Neural progenitor cell (in vitro differentiated cells): ENCODE results near the gene APCDD1L. TPM values are rescaled to one million over a fixed set of nuclear protein-coding genes. Genes with fewer than 3 reads are reported as not detected.

Experiments used
- DNase-seq: peaks from one replicate; pipeline ENCODE4 v3.0.0-alpha.2; 2016; ENCODE audit warnings: low spot score
- H2AFZ ChIP-seq: fragments of 200-600 bp; sonication (generic); replicated peaks from 2 replicates; pipeline ENCODE4 v1.6.1; 2016; ENCODE audit warnings: antibody characterized with exemption
- H3F3A ChIP-seq: fragments of 200-600 bp; sonication (generic); 2 replicates; pipeline ENCODE4 v1.6.1; 2016; ENCODE audit warnings: antibody characterized with exemption, low read depth
- H3K27ac ChIP-seq: fragments of 200-600 bp; sonication (generic); 2 replicates; pipeline ENCODE4 v1.5.1; 2016; ENCODE audit warnings: mild to moderate bottlenecking
- H3K27me3 ChIP-seq: fragments of 200-600 bp; sonication (generic); 2 replicates; pipeline ENCODE4 v1.6.1; 2016; ENCODE audit warnings: mild to moderate bottlenecking, moderate library complexity
- H3K36me3 ChIP-seq: fragments of 200-600 bp; sonication (generic); 2 replicates; pipeline ENCODE4 v1.5.1; 2016
- H3K4me1 ChIP-seq: fragments of 200-600 bp; sonication (generic); 2 replicates; pipeline ENCODE4 v1.6.1; 2016; ENCODE audit warnings: mixed run types
- H3K4me2 ChIP-seq: fragments of 200-600 bp; sonication (generic); 2 replicates; pipeline ENCODE4 v1.6.1; 2016
- H3K4me3 ChIP-seq: fragments of 200-600 bp; sonication (generic); 2 replicates; pipeline ENCODE4 v1.5.1; 2016
- H3K79me2 ChIP-seq: fragments of 200-600 bp; sonication (generic); 2 replicates; pipeline ENCODE4 v1.6.1; 2016; ENCODE audit warnings: low read depth
- H3K9ac ChIP-seq: fragments of 200-600 bp; sonication (generic); 2 replicates; pipeline ENCODE4 v1.6.1; 2016
- H3K9me3 ChIP-seq: fragments of 200-600 bp; sonication (generic); 2 replicates; pipeline ENCODE4 v1.5.1; 2016; ENCODE audit warnings: low read depth
- H4K20me1 ChIP-seq: fragments of 200-600 bp; sonication (generic); 2 replicates; pipeline ENCODE4 v1.6.1; 2016; ENCODE audit warnings: low read depth
- H3K27ac Mint-ChIP-seq: 3 replicates; pipeline ENCODE4 v1.8.0; 2021; ENCODE audit warnings: mixed read lengths
- H3K27me3 Mint-ChIP-seq: 2 replicates; pipeline ENCODE4 v1.8.0; 2022; ENCODE audit warnings: low read depth, mild to moderate bottlenecking, inconsistent platforms, moderate library complexity, mixed read lengths; ENCODE audit not compliant: insufficient read depth
- H3K36me3 Mint-ChIP-seq: 3 replicates; pipeline ENCODE4 v1.8.0; 2021; ENCODE audit warnings: mixed read lengths
- H3K4me1 Mint-ChIP-seq: 3 replicates; pipeline ENCODE4 v1.8.0; 2021; ENCODE audit warnings: mixed read lengths
- H3K4me3 Mint-ChIP-seq: 3 replicates; pipeline ENCODE4 v1.8.0; 2021; ENCODE audit warnings: mild to moderate bottlenecking, moderate library complexity, mixed read lengths
- H3K9me3 Mint-ChIP-seq: 3 replicates; pipeline ENCODE4 v1.8.0; 2020; ENCODE audit warnings: mixed read lengths
- CTCF ChIP-seq: fragments of 200-600 bp; sonication (generic); IDR thresholded peaks from 2 replicates; pipeline ENCODE4 v1.5.1; 2017; ENCODE audit warnings: antibody characterized with exemption, mild to moderate bottlenecking
- EZH2 ChIP-seq: fragments of 200-600 bp; sonication (generic); IDR thresholded peaks from 2 replicates; pipeline ENCODE4 v1.6.1; 2017; ENCODE audit warnings: antibody characterized with exemption, mild to moderate bottlenecking, moderate library complexity
- EZH2phosphoT487 ChIP-seq: fragments of 200-600 bp; sonication (generic); IDR thresholded peaks from 2 replicates; pipeline ENCODE4 v1.6.1; 2017; ENCODE audit warnings: antibody characterized with exemption
- total RNA-seq: library from RNA; depleted of rRNA; stranded (reverse); fragments of >200 nt; gene quantifications from 2 replicates; pipeline ENCODE4 v1.2.3, GENCODE V29; 2015; ENCODE audit warnings: low replicate concordance

APCDD1L gene
- total RNA-seq, 1 donor from 2014 or later = not detected

DNA sequence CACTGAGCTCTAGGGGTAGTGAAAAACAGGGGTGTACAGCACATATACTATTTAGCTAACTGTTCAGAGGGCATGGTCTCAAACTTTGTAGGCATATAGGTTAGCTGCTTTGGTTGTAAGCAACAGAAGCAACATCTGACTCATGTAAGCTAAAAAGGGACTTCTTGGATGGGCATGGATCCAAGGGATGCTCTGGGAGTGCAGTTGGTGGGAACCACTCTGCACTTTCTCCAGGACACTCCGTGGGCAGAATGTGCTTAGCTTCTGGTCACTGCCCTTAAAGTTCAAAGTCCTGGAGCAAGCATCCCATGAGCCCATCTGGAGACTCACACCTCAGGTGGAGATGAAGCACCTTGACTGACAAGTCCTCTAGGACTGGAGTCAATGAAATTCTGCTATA lies 11.5 kb downstream of the APCDD1L start:
- Histone ChIP-seq H3K36me3 (no peaks in the 10 kb centered on the region), H2AFZ (no peak overlapping the region), H3K79me2 (no peaks in the 10 kb centered on the region), H3K9me3 (no peaks in the 10 kb centered on the region), H3K9ac (no peak overlapping the region), H3K27me3 (no peaks in the 10 kb centered on the region), H3K4me3 (no peak overlapping the region), H3K4me2 (no peak overlapping the region), H4K20me1 (no peaks in the 10 kb centered on the region), H3K27ac (no peak overlapping the region), H3F3A (no peaks in the 10 kb centered on the region), H3K4me1 (no peaks in the 10 kb centered on the region)
- H3K36me3 Mint-ChIP-seq = no peaks in the 10 kb centered on the region
- peaks cover 44% of the 10 kb centered on the region for H3K9me3 Mint-ChIP-seq
- no peak for TF ChIP-seq EZH2phosphoT487
- no peak for TF ChIP-seq CTCF
- no peak for TF ChIP-seq EZH2
- no peak overlapping the region for H3K27ac Mint-ChIP-seq
- no peak overlapping the region for H3K4me3 Mint-ChIP-seq
- no peak for DNase-seq
- H3K27me3 Mint-ChIP-seq = peaks cover 11% of the 10 kb centered on the region
- no peaks in the 10 kb centered on the region for H3K4me1 Mint-ChIP-seq

- Histone ChIP-seq H3K9ac (no peak overlapping the region), H3K27me3 (no peaks in the 10 kb centered on the region), H3K9me3 (no peaks in the 10 kb centered on the region), H3K4me3 (no peak overlapping the region), H3K79me2 (no peaks in the 10 kb centered on the region), H4K20me1 (no peaks in the 10 kb centered on the region), H3K4me1 (no peaks in the 10 kb centered on the region), H3K36me3 (no peaks in the 10 kb centered on the region), H3F3A (no peaks in the 10 kb centered on the region), H2AFZ (no peak overlapping the region), H3K27ac (no peak overlapping the region), H3K4me2 (no peak overlapping the region)
- peaks cover 11% of the 10 kb centered on the region for H3K4me1 Mint-ChIP-seq
- H3K9me3 Mint-ChIP-seq = peaks cover 25% of the 10 kb centered on the region
- no peak overlapping the region for H3K4me3 Mint-ChIP-seq
- TF ChIP-seq EZH2phosphoT487 = no peak
- no peak for TF ChIP-seq CTCF
- no peak for TF ChIP-seq EZH2
- no peak for DNase-seq
- H3K27ac Mint-ChIP-seq = no peak overlapping the region
- H3K36me3 Mint-ChIP-seq = no peaks in the 10 kb centered on the region
- H3K27me3 Mint-ChIP-seq = peaks cover 4% of the 10 kb centered on the region
These were observed 14.9 kb downstream of the APCDD1L start for GRCh38 chr20:58500256-58500655.

DNA sequence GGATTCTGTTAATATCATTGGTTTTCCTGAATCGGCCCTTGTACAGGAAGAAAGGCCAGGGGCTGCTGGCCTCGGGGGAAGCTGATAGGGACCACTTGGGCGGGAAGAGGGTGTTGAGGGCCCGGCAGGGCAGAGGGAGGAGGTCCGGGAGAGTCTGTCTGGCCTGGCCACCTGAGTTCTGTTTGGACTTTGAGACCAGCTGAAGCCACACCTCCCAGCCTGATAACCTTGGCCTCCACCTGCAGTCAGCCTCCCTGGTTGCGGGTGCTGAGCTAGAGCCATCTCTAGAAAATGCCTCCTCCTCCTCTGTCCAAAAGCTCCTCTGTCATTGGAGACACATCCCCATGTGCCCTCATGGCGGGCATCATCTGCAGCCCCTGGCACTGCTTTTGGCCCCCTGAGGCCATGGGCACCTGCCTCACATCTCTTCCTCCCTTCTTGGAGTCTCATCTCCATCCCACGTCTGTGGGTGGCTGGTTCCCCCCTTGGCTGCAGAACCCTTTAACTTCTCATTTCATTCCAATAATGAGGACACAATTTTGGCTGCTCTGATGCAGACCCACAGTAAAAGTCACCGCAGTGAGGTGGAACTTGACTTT lies 16.6 kb downstream of the APCDD1L start:
- Mint-ChIP-seq H3K9me3 (peaks cover 15% of the 10 kb centered on the region), H3K4me1 (peaks cover 11% of the 10 kb centered on the region), H3K36me3 (no peaks in the 10 kb centered on the region), H3K27me3 (peaks cover 4% of the 10 kb centered on the region), H3K27ac (no peak overlapping the region), H3K4me3 (no peak overlapping the region)
- no peaks in the 10 kb centered on the region for H3K9me3 ChIP-seq
- H2AFZ ChIP-seq = no peak overlapping the region
- H3F3A ChIP-seq = no peaks in the 10 kb centered on the region
- H4K20me1 ChIP-seq = no peaks in the 10 kb centered on the region
- H3K27ac ChIP-seq = no peak overlapping the region
- H3K4me1 ChIP-seq = no peaks in the 10 kb centered on the region
- no peaks in the 10 kb centered on the region for H3K79me2 ChIP-seq
- no peak overlapping the region for H3K4me3 ChIP-seq
- no peaks in the 10 kb centered on the region for H3K36me3 ChIP-seq
- H3K9ac ChIP-seq = no peak overlapping the region
- no peak overlapping the region for H3K4me2 ChIP-seq
- no peaks in the 10 kb centered on the region for H3K27me3 ChIP-seq
- TF ChIP-seq EZH2 (no peak), EZH2phosphoT487 (no peak), CTCF (no peak)
- no peak for DNase-seq
